GM21786 (cell line): ENCODE data around the gene CHRM5.
"Not testable (repeated sequence)": the region's sequence is repeated elsewhere in the genome, so short reads cannot be mapped to it uniquely, and the experiment has no call there.

ENCODE experiments used
- ATAC-seq: cut with Tn5 transposase; IDR thresholded peaks from one replicate; pipeline ENCODE4 v1.9.1; 2021; ENCODE audit not compliant: unreplicated experiment

Gene CHRM5

DNA sequence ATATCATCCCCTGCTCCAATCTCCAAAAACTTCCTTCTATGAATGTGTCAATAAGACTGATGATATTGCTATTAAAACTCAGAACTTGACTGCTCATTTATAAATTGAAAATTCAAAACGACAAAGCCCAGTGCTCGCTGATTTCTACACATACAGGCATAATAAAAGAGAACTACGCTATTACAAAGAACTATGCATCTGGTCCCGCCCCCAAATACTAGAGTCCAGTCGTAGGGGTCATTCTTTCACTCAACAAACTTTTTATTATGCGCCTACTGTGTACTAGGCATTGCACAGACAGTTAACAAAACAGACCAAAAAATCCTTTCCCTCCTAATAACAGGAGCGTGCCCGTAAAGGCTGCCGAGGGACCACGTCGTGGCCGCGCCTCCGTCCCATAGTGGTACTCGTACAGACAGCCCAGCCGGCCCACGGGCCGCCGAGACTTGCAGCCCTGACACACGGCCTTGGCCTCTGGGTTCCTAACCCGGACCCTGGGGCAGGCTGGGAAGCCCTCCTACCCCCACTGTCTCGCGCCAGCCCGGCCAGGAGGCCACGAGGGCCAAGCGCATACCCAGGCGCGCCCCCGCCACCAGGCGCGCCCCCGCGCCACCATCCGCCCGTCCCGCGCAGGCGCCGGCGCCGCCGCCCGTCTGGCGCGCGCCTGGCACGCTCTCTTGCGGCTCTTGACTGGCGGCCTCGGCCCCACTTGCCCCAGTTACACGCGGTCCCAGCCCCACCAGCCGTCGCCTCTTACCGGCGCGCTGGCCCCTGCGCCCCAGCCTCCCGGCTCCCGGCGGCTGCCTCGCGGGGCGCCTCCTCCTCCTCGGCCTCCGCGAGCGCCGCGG lies 70.0 kb downstream of the CHRM5 start:
- ATAC-seq, result peak; percentile 56

DNA sequence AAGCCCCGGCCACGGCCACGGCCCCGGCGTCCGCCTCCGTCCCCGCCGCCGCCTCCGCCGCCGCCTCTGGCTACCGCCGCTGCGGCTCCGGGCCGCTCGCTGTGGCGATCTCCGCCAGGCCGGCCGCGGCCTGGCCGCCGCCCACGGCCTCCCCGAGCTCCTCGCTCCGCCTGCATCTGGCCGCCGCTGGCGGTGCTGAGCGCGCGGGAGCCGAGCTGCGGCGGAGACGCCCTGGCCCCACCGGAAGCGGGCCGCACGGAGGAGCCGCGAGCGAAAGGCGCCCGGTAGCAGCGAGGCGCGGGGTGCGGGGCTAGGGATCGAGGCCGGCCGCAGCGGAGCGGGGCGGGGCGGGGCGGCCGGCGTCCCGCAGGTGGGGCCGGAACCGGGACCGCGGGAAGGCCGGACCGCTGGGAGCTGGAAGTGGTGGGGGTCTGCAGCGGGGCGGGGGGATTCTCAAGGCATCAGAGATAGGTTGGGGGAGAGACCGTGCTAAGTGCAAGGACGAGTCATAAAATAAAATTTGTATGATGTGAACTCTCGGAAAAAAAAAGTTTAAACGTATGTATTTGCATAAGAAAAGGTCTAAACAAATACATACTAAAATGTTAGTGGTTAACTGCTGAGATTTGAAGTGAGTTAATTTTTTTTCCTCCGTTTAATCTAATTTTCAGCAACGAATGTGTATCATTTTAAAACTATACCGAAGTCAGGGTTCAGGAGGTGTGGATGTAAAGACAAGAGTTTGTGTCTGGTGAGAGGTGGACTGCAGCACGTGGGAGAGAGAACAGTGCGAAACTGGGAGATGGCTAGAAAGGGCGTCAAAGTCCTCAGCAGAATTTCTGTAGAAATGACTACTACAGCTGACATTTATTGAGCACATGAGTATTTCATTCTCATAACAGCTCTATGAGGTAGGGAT lies 70.8 kb downstream of the CHRM5 start, which contains the start of gene AVEN:
AVEN (minus strand) TSS at position 334 of the 919 bp plus-strand sequence; CDS start at position 176, 158 bp downstream.
- ATAC-seq, result peak; percentile 36

GRCh38 chr15:34039790-34040113 lies 71.5 kb downstream of the CHRM5 start:
- ATAC-seq, result peak; percentile 24

GRCh38 chr15:34043391-34043790 lies 75.1 kb downstream of the CHRM5 start:
- ATAC-seq, result no peak

- no peak for ATAC-seq
These were observed 75.5 kb downstream of the CHRM5 start for GRCh38 chr15:34043813-34044212.

- ATAC-seq, result no peak
These were observed 78.3 kb downstream of the CHRM5 start for GRCh38 chr15:34046471-34047145.

GRCh38 chr15:34047893-34048775 lies 79.8 kb downstream of the CHRM5 start:
- no peak for ATAC-seq

DNA sequence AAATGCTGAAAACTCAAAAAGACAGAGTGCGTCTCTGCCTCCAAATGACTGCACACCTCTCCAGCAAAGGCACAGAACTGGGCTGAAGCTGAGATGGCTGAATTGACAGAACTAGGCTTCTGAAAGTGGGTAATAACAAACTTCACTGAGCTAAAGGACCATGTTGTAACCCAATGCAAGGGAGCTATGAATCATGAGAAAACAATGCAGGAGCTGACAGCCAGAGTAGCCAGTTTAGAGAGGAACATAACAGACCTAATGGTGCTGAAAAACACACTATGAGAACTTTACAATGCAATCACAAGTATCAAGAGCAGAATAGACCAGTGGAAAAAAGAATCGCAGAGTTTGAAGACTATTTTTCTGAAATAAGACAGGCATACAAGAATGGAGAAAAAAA lies 80.8 kb downstream of the CHRM5 start:
- ATAC-seq, result no peak

- ATAC-seq, result not testable (repeated sequence)
These were observed 82.1 kb downstream of the CHRM5 start for GRCh38 chr15:34050385-34050784.

GRCh38 chr15:34054081-34054707 lies 85.9 kb downstream of the CHRM5 start:
- ATAC-seq, result no peak

DNA sequence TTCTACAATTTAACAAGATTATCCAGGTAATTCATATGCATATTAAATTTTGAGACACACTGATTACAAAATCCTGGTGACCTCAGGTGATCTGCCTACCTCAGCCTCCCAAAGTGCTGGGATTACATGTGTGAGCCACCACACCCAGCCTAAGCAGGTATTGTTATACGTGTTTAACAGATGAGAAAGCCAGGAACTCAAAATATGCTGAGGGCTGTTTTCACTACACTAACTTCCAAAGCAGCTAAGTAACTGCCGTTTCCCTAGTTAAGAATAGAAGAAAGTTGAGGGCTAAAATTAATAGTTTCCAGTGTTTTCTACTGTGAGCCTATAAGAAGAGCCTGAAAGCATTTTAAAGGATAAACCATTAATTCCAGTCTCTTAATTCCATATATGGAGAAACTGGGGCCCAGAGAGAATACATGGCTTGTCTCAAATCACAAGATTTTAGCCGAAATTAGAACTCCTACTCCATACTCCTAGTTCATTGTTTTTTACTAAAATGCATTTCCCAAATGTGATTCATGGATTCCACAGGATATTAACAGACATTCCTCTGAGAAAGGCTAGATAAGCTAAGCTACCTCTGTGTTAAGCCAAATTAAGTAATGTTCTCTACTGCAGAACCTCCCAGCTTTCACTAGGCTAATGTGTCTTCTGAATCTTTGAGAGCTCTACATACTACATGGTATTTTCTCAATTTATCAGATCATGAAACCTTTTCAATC lies 87.7 kb downstream of the CHRM5 start:
- no peak for ATAC-seq

DNA sequence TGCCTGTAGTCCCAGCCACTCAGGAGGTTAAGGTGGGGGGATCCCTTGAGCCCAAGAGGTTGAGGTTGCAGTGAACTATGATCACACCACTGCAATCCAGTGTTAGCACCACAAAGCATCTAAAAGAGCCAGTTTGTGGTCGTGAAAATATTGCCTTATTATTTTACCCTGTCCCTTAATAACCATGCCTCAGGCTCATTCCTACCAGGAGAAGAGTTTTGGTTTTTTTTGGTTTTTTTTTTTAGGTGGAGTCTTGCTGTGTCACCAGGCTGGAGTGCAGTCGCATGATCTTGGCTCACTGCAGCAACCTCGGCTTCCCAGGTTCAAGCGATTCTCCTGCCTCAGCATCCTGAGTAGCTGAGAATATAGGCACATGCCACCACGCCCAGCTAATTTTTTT lies 88.6 kb downstream of the CHRM5 start:
- no peak for ATAC-seq

- no peak for ATAC-seq
These were observed 91.2 kb downstream of the CHRM5 start for GRCh38 chr15:34059476-34059875.

GRCh38 chr15:34059946-34060345 lies 91.6 kb downstream of the CHRM5 start:
- ATAC-seq, result no peak

- no peak for ATAC-seq
These were observed 96.1 kb downstream of the CHRM5 start for GRCh38 chr15:34064438-34064837.

DNA sequence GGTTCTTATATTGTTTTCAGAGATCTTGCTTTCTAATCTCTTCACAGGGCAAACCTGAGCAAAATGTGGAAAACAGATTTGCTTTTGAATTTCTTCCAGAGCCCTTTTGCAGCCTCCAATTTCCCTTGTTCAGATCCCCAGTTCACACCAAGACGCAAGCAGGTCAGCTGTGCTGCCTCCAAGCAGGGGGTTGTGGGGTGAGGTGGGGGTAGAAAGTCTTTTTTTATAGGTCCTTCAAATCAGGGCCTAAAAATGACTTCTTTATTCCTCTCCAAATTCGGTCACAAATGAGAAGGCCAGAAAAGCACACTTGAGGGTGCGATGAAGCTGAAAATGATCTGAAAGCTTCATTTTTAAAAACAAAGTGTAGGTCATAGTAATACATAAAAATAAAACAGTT lies 97.0 kb downstream of the CHRM5 start:
- no peak for ATAC-seq

GRCh38 chr15:34065941-34066340 lies 97.6 kb downstream of the CHRM5 start:
- no peak for ATAC-seq

- no peak for ATAC-seq
These were observed 101.7 kb downstream of the CHRM5 start for GRCh38 chr15:34070003-34070402.

DNA sequence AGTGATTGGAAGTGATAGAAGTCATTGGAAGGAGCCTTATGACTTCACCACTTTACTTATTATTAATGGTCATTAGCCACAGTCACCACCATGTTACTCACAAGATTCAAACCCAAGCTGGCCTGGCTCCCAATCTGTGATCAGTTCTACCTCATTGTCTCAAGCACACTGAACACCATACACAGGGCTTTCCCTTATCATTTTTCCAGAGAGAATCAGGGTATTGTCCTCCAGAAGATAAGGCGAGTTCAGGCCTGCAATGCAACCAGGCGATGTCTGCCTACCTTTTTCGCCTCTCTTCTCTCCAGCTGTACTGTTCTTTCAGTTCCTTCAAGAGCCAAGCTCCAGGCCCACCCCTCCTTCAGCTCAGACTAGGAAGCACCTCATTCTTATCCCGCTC lies 108.5 kb downstream of the CHRM5 start:
- no peak for ATAC-seq
